ENCODE data around the gene ENTPD6.

- TF ChIP-seq, protein P1, sequence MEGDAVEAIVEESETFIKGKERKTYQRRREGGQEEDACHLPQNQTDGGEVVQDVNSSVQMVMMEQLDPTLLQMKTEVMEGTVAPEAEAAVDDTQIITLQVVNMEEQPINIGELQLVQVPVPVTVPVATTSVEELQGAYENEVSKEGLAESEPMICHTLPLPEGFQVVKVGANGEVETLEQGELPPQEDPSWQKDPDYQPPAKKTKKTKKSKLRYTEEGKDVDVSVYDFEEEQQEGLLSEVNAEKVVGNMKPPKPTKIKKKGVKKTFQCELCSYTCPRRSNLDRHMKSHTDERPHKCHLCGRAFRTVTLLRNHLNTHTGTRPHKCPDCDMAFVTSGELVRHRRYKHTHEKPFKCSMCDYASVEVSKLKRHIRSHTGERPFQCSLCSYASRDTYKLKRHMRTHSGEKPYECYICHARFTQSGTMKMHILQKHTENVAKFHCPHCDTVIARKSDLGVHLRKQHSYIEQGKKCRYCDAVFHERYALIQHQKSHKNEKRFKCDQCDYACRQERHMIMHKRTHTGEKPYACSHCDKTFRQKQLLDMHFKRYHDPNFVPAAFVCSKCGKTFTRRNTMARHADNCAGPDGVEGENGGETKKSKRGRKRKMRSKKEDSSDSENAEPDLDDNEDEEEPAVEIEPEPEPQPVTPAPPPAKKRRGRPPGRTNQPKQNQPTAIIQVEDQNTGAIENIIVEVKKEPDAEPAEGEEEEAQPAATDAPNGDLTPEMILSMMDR (IDR thresholded peaks at IDR 0.05) = no peak
- TF ChIP-seq EP300 (IDR thresholded peaks at IDR 0.05) = no peak
These were observed 78.2 kb downstream of the ENTPD6 start for GRCh38 chr20:25273541-25274358.

Data from ovary (tissue), 3 donors.